Transverse colon (tissue), 3 donors: ENCODE data around the gene GPR107.

ENCODE experiments used
- CTCF ChIP-seq, 5 experiments: fragments of 200-600 bp in 3 of 5; fragments of 450-650 bp in 2 of 5; sonication (generic) in 3 of 5; IDR thresholded peaks; 1 replicate in 2 of 5; 2 replicates in 3 of 5; pipeline ENCODE4 v1.5.1; 2016 to 2017; ENCODE audit warnings: antibody characterized with exemption in 5 of 5, inconsistent platforms in 3 of 5, mild to moderate bottlenecking in 2 of 5, moderate library complexity in 1 of 5
- POLR2A ChIP-seq: fragments of 450-650 bp; IDR thresholded peaks from one replicate; pipeline ENCODE4 v1.6.1; 2016; ENCODE audit warnings: antibody characterized with exemption, mild to moderate bottlenecking, moderate library complexity

- TF ChIP-seq POLR2A (no peak), CTCF (IDR thresholded peaks at IDR 0.05) (no peak)
Measured at GRCh38 chr9:130124085-130124860, 70.6 kb downstream of the GPR107 start.
